Measurements from ENCODE around the gene C2.

The C2 gene

GRCh38 chr6:31946370-31946885 is 18.9 kb downstream of the C2 start:
- H3K27ac ChIP-seq: no peak overlapping the region
- TF ChIP-seq ZFX (IDR thresholded peaks at IDR 0.05): no peak
- TF ChIP-seq CTCF (conservative IDR thresholded peaks at IDR 0.05): no peak

- H3K27ac ChIP-seq: no peak overlapping the region
- TF ChIP-seq ZFX (IDR thresholded peaks at IDR 0.05): no peak
- no peak for TF ChIP-seq CTCF (conservative IDR thresholded peaks at IDR 0.05)
Observed at GRCh38 chr6:31947070-31947675, 19.7 kb downstream of the C2 start.

GRCh38 chr6:31947864-31948263 is 20.3 kb downstream of the C2 start:
- no peak for TF ChIP-seq CTCF (conservative IDR thresholded peaks at IDR 0.05)
- no peak for TF ChIP-seq ZFX (IDR thresholded peaks at IDR 0.05)
- no peak overlapping the region for H3K27ac ChIP-seq

- TF ChIP-seq CTCF (conservative IDR thresholded peaks at IDR 0.05) (no peak), ZFX (IDR thresholded peaks at IDR 0.05) (no peak)
- no peak overlapping the region for H3K27ac ChIP-seq
Observed at GRCh38 chr6:31948306-31948705, 20.8 kb downstream of the C2 start.

GRCh38 chr6:31948753-31949413 is 21.4 kb downstream of the C2 start:
- H3K27ac ChIP-seq: no peak overlapping the region
- TF ChIP-seq CTCF (conservative IDR thresholded peaks at IDR 0.05) (no peak), ZFX (IDR thresholded peaks at IDR 0.05) (no peak)

- TF ChIP-seq ZFX (IDR thresholded peaks at IDR 0.05) (no peak), CTCF (conservative IDR thresholded peaks at IDR 0.05) (no peak)
- no peak overlapping the region for H3K27ac ChIP-seq
Observed at GRCh38 chr6:31949926-31950548, 22.5 kb downstream of the C2 start.

GRCh38 chr6:31952140-31952805 is 24.8 kb downstream of the C2 start:
- no peak overlapping the region for H3K27ac ChIP-seq
- TF ChIP-seq ZFX (IDR thresholded peaks at IDR 0.05) (no peak), CTCF (conservative IDR thresholded peaks at IDR 0.05) (peak; percentile 88)
